ENCODE data around the gene RILP.

DNA sequence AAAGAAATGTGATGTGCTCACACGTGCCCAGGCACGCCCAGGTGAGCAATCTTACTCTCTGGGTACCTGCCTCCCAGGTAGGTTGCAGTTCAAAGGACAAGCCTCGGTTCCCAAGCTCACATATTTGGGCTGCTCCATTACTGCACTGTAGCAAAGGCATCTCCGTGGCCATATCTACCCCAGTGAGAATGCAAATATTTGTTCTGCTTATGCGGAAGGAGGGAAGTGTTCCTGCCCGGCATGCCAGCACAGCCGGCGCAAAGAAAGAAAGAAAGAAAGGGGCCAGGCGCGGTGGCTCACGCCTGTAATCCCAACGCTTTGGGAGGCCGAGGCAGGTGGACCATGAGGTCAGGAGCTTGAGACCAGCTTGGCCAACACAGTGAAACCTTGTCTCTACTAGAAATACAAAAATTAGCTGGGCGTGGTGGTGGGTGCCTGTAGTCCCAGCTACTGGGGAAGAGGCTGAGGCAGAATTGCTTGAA, 51.8 kb downstream of the RILP start:
- TF ChIP-seq, protein P1, sequence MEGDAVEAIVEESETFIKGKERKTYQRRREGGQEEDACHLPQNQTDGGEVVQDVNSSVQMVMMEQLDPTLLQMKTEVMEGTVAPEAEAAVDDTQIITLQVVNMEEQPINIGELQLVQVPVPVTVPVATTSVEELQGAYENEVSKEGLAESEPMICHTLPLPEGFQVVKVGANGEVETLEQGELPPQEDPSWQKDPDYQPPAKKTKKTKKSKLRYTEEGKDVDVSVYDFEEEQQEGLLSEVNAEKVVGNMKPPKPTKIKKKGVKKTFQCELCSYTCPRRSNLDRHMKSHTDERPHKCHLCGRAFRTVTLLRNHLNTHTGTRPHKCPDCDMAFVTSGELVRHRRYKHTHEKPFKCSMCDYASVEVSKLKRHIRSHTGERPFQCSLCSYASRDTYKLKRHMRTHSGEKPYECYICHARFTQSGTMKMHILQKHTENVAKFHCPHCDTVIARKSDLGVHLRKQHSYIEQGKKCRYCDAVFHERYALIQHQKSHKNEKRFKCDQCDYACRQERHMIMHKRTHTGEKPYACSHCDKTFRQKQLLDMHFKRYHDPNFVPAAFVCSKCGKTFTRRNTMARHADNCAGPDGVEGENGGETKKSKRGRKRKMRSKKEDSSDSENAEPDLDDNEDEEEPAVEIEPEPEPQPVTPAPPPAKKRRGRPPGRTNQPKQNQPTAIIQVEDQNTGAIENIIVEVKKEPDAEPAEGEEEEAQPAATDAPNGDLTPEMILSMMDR (IDR thresholded peaks at IDR 0.05), result no peak
- TF ChIP-seq POLR2A (IDR thresholded peaks at IDR 0.05), result no peak

Data from lower leg skin (tissue), 3 donors.